Fibroblast of peridontal ligament (primary cell): ENCODE measurements around the gene MED27.
A peak's percentile ranks its signal among the peaks of the same experiment; 100 is the strongest.
"Not testable (repeated sequence)": the region's sequence is repeated elsewhere in the genome, so short reads cannot be mapped to it uniquely, and the experiment has no call there.

ENCODE experiments used
- DNase-seq: peaks from one replicate; pipeline ENCODE4 v3.0.0-alpha.2; 2010; ENCODE audit errors: extremely low read depth

MED27 gene

GRCh38 chr9:132077881-132078698, 1.6 kb downstream of the MED27 start:
- peak; percentile 26 for DNase-seq

- DNase-seq, result no peak
Measured at GRCh38 chr9:132075853-132076252, 3.8 kb downstream of the MED27 start.

- DNase-seq, result peak; percentile 72
Measured at GRCh38 chr9:132074736-132075135, 4.9 kb downstream of the MED27 start.

GRCh38 chr9:132071847-132072507, 7.7 kb downstream of the MED27 start:
- DNase-seq, result no peak

GRCh38 chr9:132069046-132069898, 10.4 kb downstream of the MED27 start:
- peak; percentile 48 for DNase-seq

GRCh38 chr9:132068605-132069004, 11.1 kb downstream of the MED27 start:
- no peak for DNase-seq

GRCh38 chr9:132066511-132066910, 13.2 kb downstream of the MED27 start:
- no peak for DNase-seq

- DNase-seq, result no peak
Measured at GRCh38 chr9:132066057-132066456, 13.6 kb downstream of the MED27 start.

- no peak for DNase-seq
Measured at GRCh38 chr9:132063281-132063680, 16.4 kb downstream of the MED27 start.

GRCh38 chr9:132062806-132063205, 16.9 kb downstream of the MED27 start:
- DNase-seq, result no peak

GRCh38 chr9:132061526-132061925, 18.1 kb downstream of the MED27 start:
- DNase-seq, result no peak

GRCh38 chr9:132059361-132059760, 20.3 kb downstream of the MED27 start:
- no peak for DNase-seq

- DNase-seq, result not testable (repeated sequence)
Measured at GRCh38 chr9:132058226-132058625, 21.4 kb downstream of the MED27 start.

- no peak for DNase-seq
Measured at GRCh38 chr9:132056717-132057560, 22.7 kb downstream of the MED27 start.

GRCh38 chr9:132055756-132056155, 23.9 kb downstream of the MED27 start:
- no peak for DNase-seq

- no peak for DNase-seq
Measured at GRCh38 chr9:132054024-132054423, 25.6 kb downstream of the MED27 start.

GRCh38 chr9:132049900-132050299, 29.8 kb downstream of the MED27 start:
- no peak for DNase-seq

GRCh38 chr9:132049323-132049882, 30.3 kb downstream of the MED27 start:
- DNase-seq, result no peak

GRCh38 chr9:132048201-132048600, 31.5 kb downstream of the MED27 start:
- DNase-seq, result no peak

- peak; percentile 15 for DNase-seq
Measured at GRCh38 chr9:132046456-132046855, 33.2 kb downstream of the MED27 start.
